A549 treated with CpdA at 1 μM for 4 hours (cell line): ENCODE measurements around the gene MCIDAS. TPM values are rescaled to one million over a fixed set of nuclear protein-coding genes. Genes with fewer than 3 reads are reported as not detected.

Experiments
- total RNA-seq: library from RNA; stranded (reverse); fragments of 200-300 nt; extraction: Qiagen RNA extraction; gene quantifications from 5 replicates; pipeline ENCODE4 v1.2.3, GENCODE V29; 2022; ENCODE audit warnings: low read depth

Gene MCIDAS
- 1.8 to 2.5 TPM (median 2.2 TPM) in 5 replicates for total RNA-seq

GRCh38 chr5:55226934-55227663 is at the start of gene MCIDAS:
MCIDAS (minus strand) TSS chr5:55227315; CDS start chr5:55227138, 177 bp downstream.

GRCh38 chr5:55232985-55233928 is 6.1 kb upstream of the MCIDAS start, which contains the start of gene CCNO:
CCNO (minus strand) TSS chr5:55233608; CDS start chr5:55233523, 85 bp downstream.

GRCh38 chr5:55172937-55173686 is 54.0 kb downstream of the MCIDAS start, which contains the start of gene CDC20B:
CDC20B (minus strand) TSS chr5:55173177; CDS start chr5:55173000, 177 bp downstream.

Other genes with a start within 250 kb of the MCIDAS start
- not detected in 5 replicates for gene ESM1, start 241.7 kb downstream of the MCIDAS start, total RNA-seq
- gene GZMK, start 203.1 kb downstream of the MCIDAS start, total RNA-seq, result not detected in 5 replicates
- gene GZMA, start 124.7 kb downstream of the MCIDAS start, total RNA-seq, result not detected in 5 replicates
- gene GPX8, start 67.1 kb downstream of the MCIDAS start, total RNA-seq, result 38.0 to 48.1 TPM (median 38.8 TPM) in 5 replicates
- 0.07 to 0.16 TPM (median 0.12 TPM) in 5 replicates for gene CDC20B, start 54.1 kb downstream of the MCIDAS start, total RNA-seq
- gene CCNO, start 6.3 kb upstream of the MCIDAS start, total RNA-seq, result 5.4 to 10.2 TPM (median 8.9 TPM) in 5 replicates
- gene DHX29, start 80.4 kb upstream of the MCIDAS start, total RNA-seq, result 21.1 to 26.6 TPM (median 23.5 TPM) in 5 replicates
- 28.3 to 67.0 TPM (median 37.8 TPM) in 5 replicates for gene MTREX, start 80.7 kb upstream of the MCIDAS start, total RNA-seq